Uterus (tissue), 4 donors: ENCODE measurements around the gene SGIP1. TPM values are rescaled to one million over a fixed set of nuclear protein-coding genes. Genes with fewer than 3 reads are reported as not detected.
A peak's percentile ranks its signal among the peaks of the same experiment; 100 is the strongest.

Source experiments
- DNase-seq, 2 donors: peaks; one replicate each; pipeline ENCODE4 v3.0.0-alpha.2; 2019 to 2020
- H3K27ac ChIP-seq, 2 donors: fragments of 200-600 bp; sonication (generic); 1 replicate in 1 of 2; 2 replicates in 1 of 2; pipeline ENCODE4 v1.5.1; 2016 to 2018
- H3K27me3 ChIP-seq, 2 donors: fragments of 200-600 bp; sonication (generic); one replicate each; pipeline ENCODE4 v1.5.1; 2018 to 2019; ENCODE audit warnings: control low read depth in 1 of 2
- H3K36me3 ChIP-seq, 2 donors: fragments of 200-600 bp; sonication (generic); one replicate each; pipeline ENCODE4 v1.5.1; 2019; ENCODE audit warnings: control low read depth in 1 of 2
- H3K4me1 ChIP-seq, 2 donors: fragments of 200-600 bp; sonication (generic); one replicate each; pipeline ENCODE4 v1.5.1; 2018 to 2019; ENCODE audit warnings: control low read depth in 1 of 2
- H3K4me3 ChIP-seq, 2 donors: fragments of 200-600 bp; sonication (generic); 1 replicate in 1 of 2; 2 replicates in 1 of 2; pipeline ENCODE4 v1.5.1; 2018 to 2019; ENCODE audit warnings: mild to moderate bottlenecking in 1 of 2
- H3K9me3 ChIP-seq, 2 donors: fragments of 200-600 bp; sonication (generic); one replicate each; pipeline ENCODE4 v1.5.1; 2019; ENCODE audit warnings: control low read depth in 1 of 2
- CTCF ChIP-seq, 4 experiments: fragments of 200-600 bp in 2 of 4; fragments of 450-650 bp in 2 of 4; sonication (generic) in 2 of 4; IDR thresholded peaks; one replicate each; pipeline ENCODE4 v1.5.1; 2016 to 2019; ENCODE audit warnings: antibody characterized with exemption in 4 of 4, mild to moderate bottlenecking in 2 of 4, moderate library complexity in 1 of 4
- POLR2A ChIP-seq, 2 donors: fragments of 450-650 bp; IDR thresholded peaks; one replicate each; pipeline ENCODE4 v1.6.1; 2016; ENCODE audit warnings: antibody characterized with exemption in 2 of 2, mild to moderate bottlenecking in 1 of 2, moderate library complexity in 1 of 2
- intact Hi-C: fragments of 100-400 bp; cut with DNase I; formaldehyde crosslinking; loops from one replicate; pipeline ENCODE4 v1.15.1; 2023; ENCODE audit warnings: low total_unique reads
- total RNA-seq, 4 donors: library from RNA; depleted of rRNA in 3 of 4; stranded (reverse); fragments of >200 nt in 3 of 4; gene quantifications; one replicate each; pipeline versions ENCODE4 v1.1.0 to v1.2.4, GENCODE V29; 2014 to 2023
- donor health status: DM: yes; HTN: yes; CAD: no.

SGIP1 gene
- total RNA-seq, 4 donors from 2014 or later = 2.8 to 23.0 (median 6.4) TPM

- intact Hi-C loops = no loop called here
- Histone ChIP-seq H3K27me3 (no peaks in the 10 kb centered on the region), H3K27ac (peak overlapping the region; percentile 81 to 83), H3K9me3 (no peaks in the 10 kb centered on the region), H3K36me3 (no peaks in the 10 kb centered on the region), H3K4me3 (peak overlapping the region; percentile 36 to 38), H3K4me1 (no peaks in the 10 kb centered on the region)
- TF ChIP-seq POLR2A (IDR thresholded peaks at IDR 0.05) = no peak
- no peak for TF ChIP-seq CTCF (IDR thresholded peaks at IDR 0.05)
- DNase-seq = peak; percentile 26 to 46
Measured at GRCh38 chr1:66532798-66533783, 862 bp upstream of the SGIP1 start.

- intact Hi-C loops = no loop called here
- DNase-seq = no peak
- TF ChIP-seq POLR2A (IDR thresholded peaks at IDR 0.05) (no peak), CTCF (IDR thresholded peaks at IDR 0.05) (no peak)
- H3K4me3 ChIP-seq = no peak overlapping the region
- no peaks in the 10 kb centered on the region for H3K36me3 ChIP-seq
- no peaks in the 10 kb centered on the region for H3K9me3 ChIP-seq
- H3K27ac ChIP-seq = peak overlapping the region; percentile 81 to 83
- H3K4me1 ChIP-seq = no peaks in the 10 kb centered on the region
- no peaks in the 10 kb centered on the region for H3K27me3 ChIP-seq
Measured at GRCh38 chr1:66535061-66535460, 1.1 kb downstream of the SGIP1 start.

DNA sequence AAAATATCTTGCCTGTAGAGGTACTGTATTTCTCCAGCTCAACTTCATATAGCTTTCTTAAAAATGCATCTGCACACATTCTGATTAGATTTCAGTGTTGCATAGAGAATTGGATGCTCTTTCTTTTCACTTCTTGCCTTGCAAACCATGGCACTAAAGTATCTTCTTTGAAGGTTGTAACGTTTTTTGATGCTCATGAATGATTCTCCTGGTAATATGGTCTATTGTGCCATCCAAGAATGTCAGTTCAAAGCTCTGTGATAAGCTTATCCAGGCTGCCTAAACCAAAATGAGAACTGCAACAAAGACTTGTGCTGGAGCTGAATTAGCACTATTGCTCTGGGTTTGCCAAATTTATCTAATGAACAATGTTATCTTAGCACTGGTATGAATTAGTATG lies 1.9 kb downstream of the SGIP1 start:
- Histone ChIP-seq H3K36me3 (no peaks in the 10 kb centered on the region), H3K4me3 (no peak overlapping the region), H3K4me1 (no peaks in the 10 kb centered on the region), H3K9me3 (no peaks in the 10 kb centered on the region), H3K27ac (peak overlapping the region in 1 of 2 donors; percentile 83), H3K27me3 (no peaks in the 10 kb centered on the region)
- TF ChIP-seq CTCF (IDR thresholded peaks at IDR 0.05) (no peak), POLR2A (IDR thresholded peaks at IDR 0.05) (no peak)
- intact Hi-C loops = no loop called here
- DNase-seq = no peak

DNA sequence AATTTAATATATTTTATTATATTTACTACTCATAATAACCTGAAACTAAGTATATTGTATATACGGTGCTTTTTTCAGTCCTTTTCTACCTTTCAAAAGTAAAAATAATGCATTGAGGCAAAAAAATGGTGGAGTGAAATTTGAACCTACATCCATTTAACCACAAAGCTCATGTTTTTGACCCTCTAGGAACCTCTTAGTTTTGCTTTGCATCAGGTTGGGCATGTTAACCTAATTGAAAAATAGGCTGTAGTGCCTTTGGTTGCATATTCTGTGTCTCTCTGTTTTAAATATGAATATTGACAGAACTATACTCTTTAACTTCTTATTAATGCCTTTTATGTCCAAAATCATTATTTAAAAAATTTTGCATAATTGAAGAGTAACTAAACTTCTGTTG lies 3.8 kb downstream of the SGIP1 start:
- Histone ChIP-seq H3K4me3 (no peak overlapping the region), H3K9me3 (no peaks in the 10 kb centered on the region), H3K27me3 (no peaks in the 10 kb centered on the region), H3K4me1 (no peaks in the 10 kb centered on the region), H3K36me3 (no peaks in the 10 kb centered on the region), H3K27ac (no peak overlapping the region)
- intact Hi-C loops = no loop called here
- TF ChIP-seq POLR2A (IDR thresholded peaks at IDR 0.05) (no peak), CTCF (IDR thresholded peaks at IDR 0.05) (no peak)
- no peak for DNase-seq

GRCh38 chr1:66539491-66539890 lies 5.5 kb downstream of the SGIP1 start:
- Histone ChIP-seq H3K9me3 (no peaks in the 10 kb centered on the region), H3K27me3 (no peaks in the 10 kb centered on the region), H3K36me3 (no peaks in the 10 kb centered on the region), H3K4me1 (no peaks in the 10 kb centered on the region), H3K4me3 (no peak overlapping the region), H3K27ac (no peak overlapping the region)
- DNase-seq = no peak
- intact Hi-C loops = no loop called here
- no peak for TF ChIP-seq POLR2A (IDR thresholded peaks at IDR 0.05)
- TF ChIP-seq CTCF (IDR thresholded peaks at IDR 0.05) = no peak
